ENCODE measurements around the gene ATOH8.

GRCh38 chr2:85733121-85733960, 20.4 kb upstream of the ATOH8 start:
- no peak for TF ChIP-seq GATA2 (IDR thresholded peaks at IDR 0.05; ENCODE audit: low read depth, low read length)
- TF ChIP-seq GATA3 (IDR thresholded peaks at IDR 0.05; ENCODE audit: low read depth, low read length): no peak

Data from SH-SY5Y (cell line).